Activated CD4-positive, alpha-beta T cell treated with anti-CD3 and anti-CD28 coated beads for 36 hours (primary cell): ENCODE measurements around the gene PPM1B. TPM values are rescaled to one million over a fixed set of nuclear protein-coding genes. Genes with fewer than 3 reads are reported as not detected.

Experiments used
- ATAC-seq: fragments of 200-7000 bp; cut with Tn5 transposase; one replicate; pipeline ENCODE4 v1.10.0; 2021; ENCODE audit warnings: mild to moderate bottlenecking, moderate library complexity
- CTCF ChIA-PET: fragments of 350-600 bp; sonication (Branson Sonifier 250); formaldehyde crosslinking; loops from one replicate; lab custom pipeline; 2021; ENCODE audit warnings: antibody characterized with exemption; lab: Charles Lee
- POLR2A ChIA-PET: fragments of 350-600 bp; sonication (Branson Sonifier 250); formaldehyde crosslinking; loops from one replicate; lab custom pipeline; 2021; ENCODE audit warnings: antibody characterized with exemption, inconsistent platforms; lab: Charles Lee
- DNase-seq: peaks from one replicate; pipeline ENCODE4 v3.0.0-alpha.2; 2020
- H3K27ac Mint-ChIP-seq: one replicate; pipeline ENCODE4 v1.8.0; 2021; ENCODE audit warnings: mixed read lengths
- H3K27me3 Mint-ChIP-seq: one replicate; pipeline ENCODE4 v1.8.0; 2021; ENCODE audit warnings: mixed read lengths
- H3K36me3 Mint-ChIP-seq: one replicate; pipeline ENCODE4 v1.8.0; 2021; ENCODE audit warnings: low read depth, mixed read lengths
- H3K4me1 Mint-ChIP-seq: one replicate; pipeline ENCODE4 v1.8.0; 2021; ENCODE audit warnings: mixed read lengths
- H3K4me3 Mint-ChIP-seq: one replicate; pipeline ENCODE4 v1.8.0; 2021; ENCODE audit warnings: mild to moderate bottlenecking, moderate library complexity, mixed read lengths
- H3K9me3 Mint-ChIP-seq: one replicate; pipeline ENCODE4 v1.8.0; 2021; ENCODE audit warnings: low read depth, mixed read lengths
- intact Hi-C, 2 experiments: fragments of 100-400 bp; cut with DNase I in 1 of 2; cut with micrococcal nuclease in 1 of 2; formaldehyde crosslinking; loops; one replicate each; pipeline versions ENCODE4 v1.14.2 to v1.15.1; 2022 to 2024; cut with DNase I, micrococcal nuclease
- total RNA-seq, 2 experiments: library from RNA; stranded (reverse); gene quantifications; one replicate each; pipeline ENCODE4 v1.2.3, GENCODE V29; 2021

Gene PPM1B
- total RNA-seq, 2 experiments from 2014 or later: 34.8 to 42.0 TPM

- CTCF ChIA-PET: no interaction called here
- no peak overlapping the region for H3K4me3 Mint-ChIP-seq
- intact Hi-C loops: no loop called here
Observed at GRCh38 chr2:44135771-44136170, 32.9 kb upstream of the PPM1B start.

DNA sequence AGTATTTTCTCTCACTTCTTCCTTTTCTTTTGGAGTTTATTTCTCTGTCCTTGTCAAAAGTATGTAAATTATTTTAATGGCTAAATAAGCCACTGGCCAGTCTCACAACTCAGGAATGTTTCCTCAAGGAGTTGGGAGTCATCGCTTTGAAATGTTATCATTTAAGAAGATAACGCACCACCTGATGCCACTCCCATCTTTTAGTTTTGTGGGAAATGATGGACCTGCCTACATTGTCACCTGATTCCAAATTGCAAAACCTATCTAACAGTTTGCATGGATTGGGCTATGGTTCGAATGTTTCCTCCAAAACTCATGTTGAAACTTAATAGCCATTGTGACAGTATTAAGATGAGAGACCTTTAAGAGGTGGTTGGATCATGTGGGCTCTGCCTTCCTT lies 32.4 kb upstream of the PPM1B start:
- CTCF ChIA-PET: no interaction called here
- Mint-ChIP-seq H3K36me3 (peaks cover 1% of the 10 kb centered on the region), H3K4me1 (peaks cover 4% of the 10 kb centered on the region), H3K9me3 (peaks cover 6% of the 10 kb centered on the region), H3K27me3 (peaks cover 5% of the 10 kb centered on the region), H3K4me3 (no peak overlapping the region), H3K27ac (no peak overlapping the region)
- intact Hi-C loops: no loop called here
- no peak for DNase-seq
- no peak for ATAC-seq
- POLR2A ChIA-PET: no interaction called here

More at GRCh38 chr2:44135771-44136170, 32.9 kb upstream of the PPM1B start:
- ATAC-seq (no peak), DNase-seq (no peak)
- peaks cover 1% of the 10 kb centered on the region for H3K36me3 Mint-ChIP-seq
- POLR2A ChIA-PET: no interaction called here
- H3K27me3 Mint-ChIP-seq: peaks cover 5% of the 10 kb centered on the region
- peaks cover 6% of the 10 kb centered on the region for H3K9me3 Mint-ChIP-seq
- peaks cover 4% of the 10 kb centered on the region for H3K4me1 Mint-ChIP-seq
- H3K27ac Mint-ChIP-seq: no peak overlapping the region

DNA sequence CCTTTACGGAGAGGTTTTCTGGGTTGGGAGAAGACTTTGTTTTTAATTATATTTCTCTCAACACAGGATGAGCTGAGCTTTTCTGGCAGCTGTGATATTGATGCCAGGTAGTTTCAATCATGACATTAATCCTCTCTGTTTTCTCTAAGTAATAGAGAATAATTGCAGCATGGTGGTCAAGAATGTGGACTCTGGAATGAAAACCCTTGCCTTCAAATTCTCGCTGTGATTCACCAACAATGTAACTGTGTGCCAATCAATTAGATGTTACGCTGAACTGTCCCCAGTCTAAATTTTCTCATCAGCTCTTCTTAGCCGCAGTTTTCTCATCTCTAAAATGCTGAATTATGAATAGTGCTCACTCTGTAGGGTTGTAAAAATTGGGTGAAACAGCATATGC lies 31.6 kb upstream of the PPM1B start:
- ChIA-PET CTCF (no interaction called here), POLR2A (no interaction called here)
- intact Hi-C loops: no loop called here
- no peak for DNase-seq
- Mint-ChIP-seq H3K36me3 (peaks cover 1% of the 10 kb centered on the region), H3K27ac (no peak overlapping the region), H3K9me3 (peaks cover 4% of the 10 kb centered on the region), H3K4me3 (no peak overlapping the region), H3K27me3 (peaks cover 3% of the 10 kb centered on the region), H3K4me1 (peaks cover 4% of the 10 kb centered on the region)
- no peak for ATAC-seq

GRCh38 chr2:44137872-44138551 lies 30.7 kb upstream of the PPM1B start:
- peaks cover 1% of the 10 kb centered on the region for H3K36me3 Mint-ChIP-seq
- H3K9me3 Mint-ChIP-seq: peaks cover 2% of the 10 kb centered on the region
- ChIA-PET CTCF (interaction anchor here (0.6 to 1.0 kb wide), 2 partner anchors 105 to 114 kb away, joined by 3 read pairs; no protein-coding TSS in a partner anchor), POLR2A (no interaction called here)
- intact Hi-C loops: no loop called here
- peaks cover 3% of the 10 kb centered on the region for H3K27me3 Mint-ChIP-seq
- DNase-seq: no peak
- peaks cover 4% of the 10 kb centered on the region for H3K4me1 Mint-ChIP-seq
- no peak overlapping the region for H3K4me3 Mint-ChIP-seq
- no peak overlapping the region for H3K27ac Mint-ChIP-seq
- ATAC-seq: no peak

- ChIA-PET CTCF (no interaction called here), POLR2A (no interaction called here)
- intact Hi-C loops: no loop called here
- H3K27me3 Mint-ChIP-seq: no peaks in the 10 kb centered on the region
- no peaks in the 10 kb centered on the region for H3K9me3 Mint-ChIP-seq
- H3K4me1 Mint-ChIP-seq: peaks cover 4% of the 10 kb centered on the region
- no peak overlapping the region for H3K27ac Mint-ChIP-seq
- no peak overlapping the region for H3K4me3 Mint-ChIP-seq
- DNase-seq (no peak), ATAC-seq (peak; percentile 26)
- no peaks in the 10 kb centered on the region for H3K36me3 Mint-ChIP-seq
Observed at GRCh38 chr2:44139741-44140140, 28.9 kb upstream of the PPM1B start.

DNA sequence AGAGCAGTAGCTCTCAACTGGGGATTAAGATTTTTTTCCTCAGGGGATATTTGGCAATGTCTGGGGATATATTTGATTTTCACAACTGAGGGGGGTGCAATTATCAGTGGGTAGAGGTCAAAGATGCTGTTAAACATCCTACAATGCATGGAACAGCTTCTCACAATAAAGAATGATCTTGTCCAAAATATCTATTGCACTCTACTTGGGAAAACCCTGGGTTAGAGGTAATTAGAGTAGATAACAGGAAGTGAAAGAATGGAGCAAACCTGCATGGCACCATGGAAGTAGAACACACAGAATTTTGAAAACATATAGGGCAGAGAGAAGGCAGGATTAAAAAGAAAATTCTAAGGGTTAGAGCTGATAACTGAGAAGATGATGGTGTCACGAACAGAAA lies 26.4 kb upstream of the PPM1B start:
- no peaks in the 10 kb centered on the region for H3K9me3 Mint-ChIP-seq
- no peaks in the 10 kb centered on the region for H3K36me3 Mint-ChIP-seq
- intact Hi-C loops: no loop called here
- CTCF ChIA-PET: interaction anchor here (0.5 to 0.7 kb wide), 4 partner anchors 15 to 1131 kb away, joined by 3 to 4 read pairs (median 3); no protein-coding TSS in a partner anchor
- H3K4me1 Mint-ChIP-seq: peaks cover 4% of the 10 kb centered on the region
- H3K27ac Mint-ChIP-seq: no peak overlapping the region
- H3K27me3 Mint-ChIP-seq: no peaks in the 10 kb centered on the region
- no peak for DNase-seq
- H3K4me3 Mint-ChIP-seq: no peak overlapping the region
- ATAC-seq: no peak
- POLR2A ChIA-PET: no interaction called here

DNA sequence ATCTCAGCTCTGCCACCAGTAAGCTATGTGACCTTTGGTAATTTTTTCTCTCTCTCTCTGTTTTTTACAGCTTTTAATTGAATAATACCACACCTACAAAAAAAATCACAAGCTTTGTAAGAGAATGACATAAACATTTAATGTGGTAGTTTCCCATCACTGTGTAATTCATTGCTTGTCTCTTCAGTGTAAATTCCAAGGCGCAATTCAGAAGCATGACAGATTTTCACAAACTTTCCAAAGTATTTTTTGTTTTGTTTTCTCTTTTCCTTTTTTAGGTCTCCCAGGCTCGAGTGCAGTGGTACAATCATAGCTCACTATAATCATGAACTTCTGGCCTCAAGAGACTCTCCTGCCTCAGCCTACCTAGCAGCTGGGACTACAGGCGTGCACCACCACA lies 25.0 kb upstream of the PPM1B start:
- Mint-ChIP-seq H3K27me3 (no peaks in the 10 kb centered on the region), H3K4me1 (peaks cover 4% of the 10 kb centered on the region), H3K36me3 (no peaks in the 10 kb centered on the region), H3K27ac (no peak overlapping the region), H3K4me3 (no peak overlapping the region), H3K9me3 (no peaks in the 10 kb centered on the region)
- ChIA-PET POLR2A (interaction anchor here (0.6 kb wide), 2 partner anchors 17 to 24 kb away, joined by 3 to 6 read pairs; no protein-coding TSS in a partner anchor), CTCF (interaction anchor here (0.9 to 1.0 kb wide), 2 partner anchors 24 to 50 kb away, joined by 3 to 4 read pairs; no protein-coding TSS in a partner anchor)
- intact Hi-C loops: no loop called here
- DNase-seq (no peak), ATAC-seq (no peak)

- H3K27me3 Mint-ChIP-seq: peaks cover 3% of the 10 kb centered on the region
- H3K4me1 Mint-ChIP-seq: no peaks in the 10 kb centered on the region
- no peaks in the 10 kb centered on the region for H3K9me3 Mint-ChIP-seq
- no peak overlapping the region for H3K4me3 Mint-ChIP-seq
- no peak overlapping the region for H3K27ac Mint-ChIP-seq
- POLR2A ChIA-PET: no interaction called here
- intact Hi-C loops: no loop called here
- H3K36me3 Mint-ChIP-seq: no peaks in the 10 kb centered on the region
- CTCF ChIA-PET: no interaction called here
- no peak for ATAC-seq
- no peak for DNase-seq
Observed at GRCh38 chr2:44148999-44149398, 19.7 kb upstream of the PPM1B start.

- DNase-seq (no peak), ATAC-seq (no peak)
- Mint-ChIP-seq H3K9me3 (no peaks in the 10 kb centered on the region), H3K4me3 (no peak overlapping the region), H3K36me3 (no peaks in the 10 kb centered on the region), H3K27me3 (peaks cover 3% of the 10 kb centered on the region), H3K27ac (no peak overlapping the region), H3K4me1 (no peaks in the 10 kb centered on the region)
- ChIA-PET POLR2A (interaction anchor here (0.6 kb wide), 1 partner anchor 263 kb away, joined by 3 read pairs; no protein-coding TSS in a partner anchor), CTCF (interaction anchor here (0.7 kb wide), 1 partner anchor 64 kb away, joined by 3 read pairs; no protein-coding TSS in a partner anchor)
- intact Hi-C loops: no loop called here
Observed at GRCh38 chr2:44150473-44150872, 18.2 kb upstream of the PPM1B start.

DNA sequence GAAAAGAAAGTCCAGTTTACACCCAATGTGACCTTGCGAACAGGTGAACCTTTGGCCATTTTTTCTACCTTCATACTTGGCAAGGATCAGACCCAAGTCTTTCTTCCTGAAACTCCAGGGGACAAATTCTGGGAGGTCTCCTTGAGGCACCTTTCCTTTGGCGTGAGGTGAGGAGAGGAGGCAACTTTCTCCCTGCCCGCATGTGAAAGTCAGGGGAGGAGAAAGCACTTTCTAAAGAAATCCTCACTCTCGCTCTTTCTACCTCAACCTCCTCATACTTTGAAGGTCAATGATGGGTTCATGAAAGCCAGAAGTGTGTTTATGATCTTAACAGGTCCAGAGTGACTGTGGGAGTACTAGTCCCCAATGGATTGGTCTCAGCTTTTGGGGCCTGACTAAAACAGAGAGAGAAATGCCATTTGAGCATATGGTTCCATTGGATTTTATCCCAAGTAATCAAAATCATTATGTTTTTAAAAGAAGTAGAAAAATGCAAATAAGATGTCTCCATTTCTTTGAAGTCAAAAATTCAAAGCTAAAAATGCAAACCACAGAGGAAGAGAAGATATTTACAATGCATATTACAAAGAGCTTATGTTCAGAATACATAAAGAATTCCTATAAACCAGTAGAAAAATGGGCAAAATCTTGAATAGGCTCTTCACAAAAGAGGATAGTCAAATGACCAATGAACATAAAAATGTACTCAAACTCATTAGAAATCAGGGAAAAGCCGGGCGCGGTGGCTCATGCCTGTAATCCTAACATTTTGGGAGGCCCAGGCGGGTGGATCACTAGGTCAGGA lies 15.6 kb upstream of the PPM1B start:
- no peaks in the 10 kb centered on the region for H3K9me3 Mint-ChIP-seq
- intact Hi-C loops: no loop called here
- no peaks in the 10 kb centered on the region for H3K4me1 Mint-ChIP-seq
- ATAC-seq (no peak), DNase-seq (no peak)
- ChIA-PET POLR2A (no interaction called here), CTCF (no interaction called here)
- H3K4me3 Mint-ChIP-seq: no peak overlapping the region
- peaks cover 3% of the 10 kb centered on the region for H3K27me3 Mint-ChIP-seq
- no peaks in the 10 kb centered on the region for H3K36me3 Mint-ChIP-seq
- no peak overlapping the region for H3K27ac Mint-ChIP-seq

DNA sequence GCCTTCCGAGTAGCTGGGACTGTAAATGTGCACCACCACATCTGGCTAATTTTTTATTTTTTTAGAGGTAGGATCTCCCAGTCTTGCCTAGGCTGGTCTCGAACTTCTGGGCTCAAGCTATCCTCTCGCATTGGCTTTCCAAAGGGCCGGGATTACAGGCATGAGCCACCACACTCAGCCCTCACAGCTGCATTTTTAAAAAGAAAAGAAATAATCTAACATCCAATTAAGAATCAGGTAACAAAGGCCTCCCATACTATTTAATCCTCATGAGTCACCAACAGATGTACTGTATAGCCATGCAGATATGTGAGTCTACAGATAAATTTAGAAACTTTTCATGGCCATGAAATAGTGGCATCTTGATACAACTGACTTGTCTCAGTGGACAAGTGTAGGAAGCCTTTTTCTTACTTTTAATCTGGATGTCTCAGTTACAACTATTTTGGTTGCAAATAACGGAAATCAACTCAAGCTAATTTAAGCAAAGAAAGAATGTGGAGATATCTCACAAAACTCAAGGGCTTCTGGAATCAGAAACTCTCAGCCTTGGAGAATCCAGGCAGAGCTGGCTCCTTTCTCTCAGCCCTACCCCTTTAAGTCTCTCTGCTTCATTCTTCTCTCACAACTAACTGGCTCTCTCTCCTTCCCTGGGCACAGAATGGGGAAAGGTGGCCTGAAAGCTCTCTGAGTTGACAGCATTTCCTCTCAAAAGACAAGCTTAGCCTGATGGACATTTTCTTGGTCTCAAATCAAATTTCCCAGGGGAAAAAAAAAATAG lies 12.8 kb upstream of the PPM1B start:
- no peaks in the 10 kb centered on the region for H3K36me3 Mint-ChIP-seq
- ATAC-seq (no peak), DNase-seq (no peak)
- H3K27ac Mint-ChIP-seq: no peak overlapping the region
- ChIA-PET POLR2A (no interaction called here), CTCF (interaction anchor here (0.6 kb wide), 1 partner anchor 88 kb away, joined by 3 read pairs; no protein-coding TSS in a partner anchor)
- H3K4me1 Mint-ChIP-seq: no peaks in the 10 kb centered on the region
- no peak overlapping the region for H3K4me3 Mint-ChIP-seq
- no peaks in the 10 kb centered on the region for H3K27me3 Mint-ChIP-seq
- no peaks in the 10 kb centered on the region for H3K9me3 Mint-ChIP-seq
- intact Hi-C loops: no loop called here
